MM.1S (cell line): ENCODE results near the gene CTSE.

Experiments used
- DNase-seq: peaks from one replicate; pipeline ENCODE4 v3.0.0-alpha.2; 2015
- H2AFZ ChIP-seq: fragments of 300-600 bp; sonication (generic); 2 replicates; pipeline ENCODE4 v1.6.0; 2016; ENCODE audit warnings: antibody characterized with exemption, low read length
- H3F3A ChIP-seq: fragments of 300-600 bp; sonication (generic); 2 replicates; pipeline ENCODE4 v1.6.1; 2016; ENCODE audit warnings: mild to moderate bottlenecking, antibody characterized with exemption, low read length, moderate library complexity, mixed read lengths; ENCODE audit not compliant: insufficient read depth
- H3K27ac ChIP-seq: fragments of 300-600 bp; sonication (generic); 2 replicates; pipeline ENCODE4 v1.5.1; 2016; ENCODE audit warnings: mild to moderate bottlenecking, low read length
- H3K27me3 ChIP-seq: fragments of 300-600 bp; sonication (generic); replicated peaks from 2 replicates; pipeline ENCODE4 v1.6.0; 2016; ENCODE audit warnings: low read length; ENCODE audit not compliant: insufficient read depth
- H3K36me3 ChIP-seq: fragments of 300-600 bp; sonication (generic); replicated peaks from 2 replicates; pipeline ENCODE4 v1.6.1; 2016; ENCODE audit warnings: mild to moderate bottlenecking, low read length, mixed read lengths; ENCODE audit not compliant: insufficient read depth
- H3K4me1 ChIP-seq: fragments of 300-600 bp; sonication (generic); 2 replicates; pipeline ENCODE4 v1.6.1; 2016; ENCODE audit warnings: low read length, mixed read lengths
- H3K4me2 ChIP-seq: fragments of 300-600 bp; sonication (generic); 2 replicates; pipeline ENCODE4 v1.6.0; 2016; ENCODE audit warnings: low read depth, low read length
- H3K4me3 ChIP-seq: fragments of 300-600 bp; sonication (generic); 2 replicates; pipeline ENCODE4 v1.5.1; 2016; ENCODE audit warnings: low read length, mixed read lengths
- H3K79me2 ChIP-seq: fragments of 300-600 bp; sonication (generic); 2 replicates; pipeline ENCODE4 v1.6.1; 2016; ENCODE audit warnings: mixed run types, low read length, mixed read lengths
- H3K9ac ChIP-seq: fragments of 300-600 bp; sonication (generic); 2 replicates; pipeline ENCODE4 v1.6.1; 2016; ENCODE audit warnings: low read length, mixed read lengths
- H3K9me2 ChIP-seq: fragments of 300-600 bp; sonication (generic); replicated peaks from 2 replicates; pipeline ENCODE4 v1.6.1; 2016; ENCODE audit warnings: mild to moderate bottlenecking, low read length, mixed read lengths; ENCODE audit not compliant: insufficient read depth
- H3K9me3 ChIP-seq: fragments of 300-600 bp; sonication (generic); replicated peaks from 2 replicates; pipeline ENCODE4 v1.6.1; 2016; ENCODE audit warnings: mild to moderate bottlenecking, low read length, mixed read lengths; ENCODE audit not compliant: insufficient read depth
- H4K20me1 ChIP-seq: fragments of 300-600 bp; sonication (generic); 2 replicates; pipeline ENCODE4 v1.6.1; 2016; ENCODE audit warnings: mild to moderate bottlenecking, low read length, moderate library complexity, mixed read lengths; ENCODE audit not compliant: insufficient read depth
- CTCF ChIP-seq: fragments of 300-600 bp; sonication (generic); IDR thresholded peaks from 2 replicates; pipeline ENCODE4 v1.5.1; 2016; ENCODE audit warnings: antibody characterized with exemption, low read length, mixed read lengths
- EZH2 ChIP-seq: fragments of 300-600 bp; sonication (generic); optimal IDR thresholded peaks from 2 replicates; pipeline ENCODE3; 2017; ENCODE audit warnings: low read depth, mild to moderate bottlenecking, antibody characterized with exemption, low read length, mixed read lengths
- EZH2phosphoT487 ChIP-seq: fragments of 300-600 bp; sonication (generic); IDR thresholded peaks from 2 replicates; pipeline ENCODE4 v1.6.1; 2018; ENCODE audit warnings: antibody characterized with exemption, low read length

Gene CTSE

GRCh38 chr1:206004826-206005225 is 18.9 kb downstream of the CTSE start:
- Histone ChIP-seq H3K9me2 (no peaks in the 10 kb centered on the region), H3K9me3 (no peaks in the 10 kb centered on the region), H3K27ac (no peak overlapping the region), H3K9ac (no peak overlapping the region), H3F3A (no peaks in the 10 kb centered on the region), H3K27me3 (no peaks in the 10 kb centered on the region), H2AFZ (no peak overlapping the region), H3K36me3 (no peaks in the 10 kb centered on the region), H3K4me3 (no peak overlapping the region), H4K20me1 (no peaks in the 10 kb centered on the region), H3K4me1 (peaks cover 10% of the 10 kb centered on the region), H3K79me2 (no peaks in the 10 kb centered on the region), H3K4me2 (no peak overlapping the region)
- TF ChIP-seq EZH2 = no peak
- no peak for TF ChIP-seq EZH2phosphoT487
- no peak for TF ChIP-seq CTCF
- no peak for DNase-seq

GRCh38 chr1:206003854-206004800 is 19.6 kb downstream of the CTSE start:
- H3K27ac ChIP-seq = no peak overlapping the region
- no peaks in the 10 kb centered on the region for H3K36me3 ChIP-seq
- no peaks in the 10 kb centered on the region for H4K20me1 ChIP-seq
- no peak overlapping the region for H3K4me2 ChIP-seq
- H2AFZ ChIP-seq = no peak overlapping the region
- no peak for DNase-seq
- H3K27me3 ChIP-seq = no peaks in the 10 kb centered on the region
- no peaks in the 10 kb centered on the region for H3K79me2 ChIP-seq
- no peaks in the 10 kb centered on the region for H3K9me3 ChIP-seq
- no peak overlapping the region for H3K9ac ChIP-seq
- peaks cover 10% of the 10 kb centered on the region for H3K4me1 ChIP-seq
- H3F3A ChIP-seq = no peaks in the 10 kb centered on the region
- no peak overlapping the region for H3K4me3 ChIP-seq
- TF ChIP-seq CTCF (no peak), EZH2phosphoT487 (no peak), EZH2 (no peak)
- no peaks in the 10 kb centered on the region for H3K9me2 ChIP-seq

- H3K9me2 ChIP-seq = no peaks in the 10 kb centered on the region
- H3K4me2 ChIP-seq = no peak within 1 kb of the TSS
- DNase-seq = no peak
These were observed 20.6 kb downstream of the CTSE start, which contains the start of gene RAB7B for GRCh38 chr1:206002871-206003801. Gene RAB7B (minus strand): TSS chr1:206003395. CDS start chr1:205994135, 9,260 bp downstream.

More at GRCh38 chr1:206002871-206003801, 20.6 kb downstream of the CTSE start, which contains the start of gene RAB7B:
- TF ChIP-seq CTCF (no peak), EZH2phosphoT487 (no peak), EZH2 (no peak)
- Histone ChIP-seq H3K36me3 (no peaks in the 10 kb centered on the region), H3K4me3 (no peak within 1 kb of the TSS), H3K9me3 (no peaks in the 10 kb centered on the region), H3K27me3 (no peaks in the 10 kb centered on the region), H3K4me1 (peaks cover 10% of the 10 kb centered on the region), H3K79me2 (no peaks in the 10 kb centered on the region), H3K9ac (no peak within 1 kb of the TSS), H3K27ac (no peak within 1 kb of the TSS), H2AFZ (no peak within 1 kb of the TSS), H4K20me1 (no peaks in the 10 kb centered on the region), H3F3A (no peaks in the 10 kb centered on the region)
